MG63 (cell line): ENCODE measurements around the gene OLIG2. TPM values are rescaled to one million over a fixed set of nuclear protein-coding genes. Genes with fewer than 3 reads are reported as not detected.

ENCODE experiments used
- DNase-seq: peaks from one replicate; pipeline ENCODE4 v3.0.0-alpha.2; 2020
- H3K27me3 ChIP-seq: fragments of 250-450 bp; sonication (Bioruptor Pico); 2 replicates; pipeline ENCODE4 v1.5.1; 2020; ENCODE audit warnings: mild to moderate bottlenecking, moderate library complexity
- H3K36me3 ChIP-seq: fragments of 250-450 bp; sonication (Bioruptor Pico); 2 replicates; pipeline ENCODE4 v1.5.1; 2020; ENCODE audit warnings: mild to moderate bottlenecking, moderate library complexity
- H3K4me3 ChIP-seq: fragments of 250-450 bp; sonication (Bioruptor Pico); 2 replicates; pipeline ENCODE4 v1.5.1; 2020; ENCODE audit warnings: mild to moderate bottlenecking, moderate library complexity
- H3K9me3 ChIP-seq: fragments of 250-450 bp; sonication (Bioruptor Pico); 2 replicates; pipeline ENCODE4 v1.5.1; 2020; ENCODE audit warnings: mild to moderate bottlenecking, moderate library complexity
- total RNA-seq: library from RNA; depleted of rRNA; stranded (reverse); fragments of >200 nt; shearing (Covaris generic); gene quantifications from 2 replicates; pipeline ENCODE4 v1.2.3, GENCODE V29; 2014; ENCODE audit warnings: low replicate concordance; rRNA removed

OLIG2 gene
- total RNA-seq = not detected in 2 replicates

DNA sequence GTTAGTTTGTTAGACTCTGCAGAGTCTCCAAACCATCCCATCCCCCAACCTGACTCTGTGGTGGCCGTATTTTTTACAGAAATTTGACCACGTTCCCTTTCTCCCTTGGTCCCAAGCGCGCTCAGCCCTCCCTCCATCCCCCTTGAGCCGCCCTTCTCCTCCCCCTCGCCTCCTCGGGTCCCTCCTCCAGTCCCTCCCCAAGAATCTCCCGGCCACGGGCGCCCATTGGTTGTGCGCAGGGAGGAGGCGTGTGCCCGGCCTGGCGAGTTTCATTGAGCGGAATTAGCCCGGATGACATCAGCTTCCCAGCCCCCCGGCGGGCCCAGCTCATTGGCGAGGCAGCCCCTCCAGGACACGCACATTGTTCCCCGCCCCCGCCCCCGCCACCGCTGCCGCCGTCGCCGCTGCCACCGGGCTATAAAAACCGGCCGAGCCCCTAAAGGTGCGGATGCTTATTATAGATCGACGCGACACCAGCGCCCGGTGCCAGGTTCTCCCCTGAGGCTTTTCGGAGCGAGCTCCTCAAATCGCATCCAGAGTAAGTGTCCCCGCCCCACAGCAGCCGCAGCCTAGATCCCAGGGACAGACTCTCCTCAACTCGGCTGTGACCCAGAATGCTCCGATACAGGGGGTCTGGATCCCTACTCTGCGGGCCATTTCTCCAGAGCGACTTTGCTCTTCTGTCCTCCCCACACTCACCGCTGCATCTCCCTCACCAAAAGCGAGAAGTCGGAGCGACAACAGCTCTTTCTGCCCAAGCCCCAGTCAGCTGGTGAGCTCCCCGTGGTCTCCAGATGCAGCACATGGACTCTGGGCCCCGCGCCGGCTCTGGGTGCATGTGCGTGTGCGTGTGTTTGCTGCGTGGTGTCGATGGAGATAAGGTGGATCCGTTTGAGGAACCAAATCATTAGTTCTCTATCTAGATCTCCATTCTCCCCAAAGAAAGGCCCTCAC is at the start of gene OLIG2:
Gene OLIG2, plus strand, starts transcription at position 447 of the 954 bp plus-strand sequence. CDS start 928 bp downstream, outside the sequence.
- peaks cover 76% of the 10 kb centered on the region for H3K27me3 ChIP-seq

DNA sequence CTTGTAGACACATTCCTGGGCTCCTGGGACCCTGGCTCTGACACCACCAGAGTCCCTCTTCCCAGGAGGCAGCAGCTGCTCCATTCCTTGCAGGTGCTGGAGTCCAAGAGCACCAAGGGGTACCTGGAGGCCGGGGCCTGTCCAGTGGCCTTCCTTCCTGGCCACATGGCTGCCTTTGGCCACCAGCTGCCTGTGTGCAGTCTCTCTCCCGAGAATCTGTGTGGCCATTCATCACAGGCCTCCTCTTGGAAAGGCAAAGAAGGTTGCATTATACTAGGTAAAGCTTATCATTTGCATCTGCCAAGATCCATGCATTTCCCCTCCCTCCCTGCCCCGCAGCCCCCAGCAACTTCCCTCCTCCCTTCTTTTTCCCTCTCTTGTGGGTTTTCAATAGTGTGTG is 48.9 kb upstream of the OLIG2 start:
- no peak overlapping the region for H3K4me3 ChIP-seq
- no peak for DNase-seq
- peaks cover 5% of the 10 kb centered on the region for H3K27me3 ChIP-seq
- no peaks in the 10 kb centered on the region for H3K9me3 ChIP-seq
- H3K36me3 ChIP-seq = no peaks in the 10 kb centered on the region

More for the DNA sequence above, at the start of gene OLIG2:
- DNase-seq = peak; percentile 57
- H3K9me3 ChIP-seq = no peaks in the 10 kb centered on the region
- no peaks in the 10 kb centered on the region for H3K36me3 ChIP-seq
- peak within 1 kb of the TSS; percentile 29 for H3K4me3 ChIP-seq

DNA sequence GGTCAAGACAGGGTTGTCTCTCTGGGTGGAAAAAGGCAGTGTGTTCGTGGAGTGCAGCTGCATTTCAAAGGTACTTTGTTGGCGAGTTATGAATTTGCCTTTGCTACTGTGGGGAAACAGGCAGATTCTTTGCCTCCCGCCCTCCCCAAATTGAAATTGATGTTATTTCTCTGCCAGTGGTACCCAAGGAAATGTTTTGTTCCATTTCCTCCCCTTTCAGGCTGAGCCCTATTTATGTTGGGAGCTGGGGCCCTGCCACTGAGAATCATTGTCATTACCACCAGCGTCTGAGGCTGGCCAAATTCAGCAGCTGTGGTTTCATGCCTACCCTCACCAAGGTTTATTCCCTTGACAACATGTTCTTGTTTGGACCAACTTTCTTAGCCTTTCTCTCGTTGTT is 48.5 kb upstream of the OLIG2 start:
- Histone ChIP-seq H3K9me3 (no peaks in the 10 kb centered on the region), H3K27me3 (peaks cover under 1% of the 10 kb centered on the region), H3K36me3 (no peaks in the 10 kb centered on the region), H3K4me3 (no peak overlapping the region)
- DNase-seq = no peak

DNA sequence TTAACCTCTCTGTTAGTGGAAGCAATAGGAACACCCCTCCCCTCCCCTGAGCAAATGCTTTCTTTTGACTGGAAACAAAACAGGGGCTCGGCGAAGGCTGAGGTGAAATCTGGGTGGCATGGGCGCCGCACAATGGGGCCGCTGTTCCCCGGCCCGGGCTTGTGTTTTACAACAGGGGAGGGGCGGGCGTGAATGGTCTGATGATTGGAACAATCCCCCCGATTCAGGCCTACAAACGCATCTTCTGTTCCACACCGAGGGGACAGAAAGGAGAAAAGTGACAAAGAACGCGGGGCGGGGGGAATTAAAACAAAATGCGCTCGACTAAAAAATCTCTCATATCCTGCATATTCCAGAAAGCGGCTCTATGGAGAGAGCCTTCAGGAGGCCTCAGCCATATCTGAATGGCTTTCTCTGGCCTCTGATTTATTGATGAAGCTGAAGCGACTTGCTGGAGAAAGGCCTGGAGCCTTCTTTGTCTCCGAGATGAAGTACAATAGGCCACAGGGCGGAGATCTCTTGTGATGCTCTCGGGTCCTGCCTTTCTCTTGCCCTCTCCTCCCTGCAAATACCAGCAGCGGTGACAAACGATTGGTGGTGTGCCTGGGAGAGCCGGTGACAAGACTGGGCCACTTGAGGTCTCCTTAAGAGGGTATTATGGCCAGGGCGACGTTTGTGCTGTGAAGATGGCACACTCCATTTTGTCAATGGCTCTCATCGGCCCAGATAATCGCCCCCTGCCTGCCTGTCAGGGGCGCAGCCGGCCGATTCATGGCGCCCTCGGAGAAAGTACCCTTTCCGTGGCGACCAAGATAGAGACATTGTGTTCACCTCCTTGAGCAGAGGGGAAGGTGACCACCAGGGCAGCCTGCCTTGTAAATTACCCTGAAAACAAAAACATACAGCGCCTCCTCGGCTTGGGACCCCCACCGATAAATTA is 47.1 kb upstream of the OLIG2 start:
- no peak for DNase-seq
- no peaks in the 10 kb centered on the region for H3K36me3 ChIP-seq
- no peaks in the 10 kb centered on the region for H3K9me3 ChIP-seq
- H3K27me3 ChIP-seq = no peaks in the 10 kb centered on the region; the same call in 1 of the 2 replicates
- no peak overlapping the region for H3K4me3 ChIP-seq

DNA sequence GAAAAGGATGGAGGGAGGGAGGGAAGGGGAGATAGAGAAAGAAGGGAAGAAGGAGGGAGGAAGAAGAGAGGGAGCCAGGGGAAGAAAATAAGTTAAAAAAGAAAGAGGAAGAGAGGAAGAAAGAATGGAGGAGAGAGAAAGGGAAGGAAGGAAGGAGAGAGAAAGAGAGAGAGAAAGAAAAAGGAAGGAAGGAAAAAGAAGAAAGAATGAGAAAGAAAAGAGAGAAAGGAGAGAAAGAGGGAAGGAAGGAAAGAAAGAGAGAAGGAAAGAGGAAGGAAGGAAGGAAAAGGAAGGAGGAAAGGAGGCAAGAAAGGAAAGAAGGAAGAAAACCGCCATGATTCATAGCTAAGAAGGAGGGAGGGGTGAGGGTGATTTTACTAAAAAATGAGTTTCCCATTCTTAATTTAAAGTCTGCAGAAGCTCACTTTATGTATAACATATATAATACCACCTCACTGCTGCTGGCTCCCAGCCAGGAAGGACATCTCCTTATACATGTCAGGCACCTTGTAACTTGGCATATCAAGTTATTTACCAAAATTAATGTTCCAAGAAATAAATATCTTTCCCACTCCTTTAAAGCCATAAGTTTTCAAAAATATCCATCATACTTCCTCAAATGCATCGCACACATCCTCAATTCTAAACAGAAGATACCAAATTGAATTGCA is 46.0 kb upstream of the OLIG2 start:
- no peaks in the 10 kb centered on the region for H3K36me3 ChIP-seq
- no peaks in the 10 kb centered on the region; the same call in 1 of the 2 replicates for H3K27me3 ChIP-seq
- no peak for DNase-seq
- H3K4me3 ChIP-seq = no peak overlapping the region
- H3K9me3 ChIP-seq = no peaks in the 10 kb centered on the region

DNA sequence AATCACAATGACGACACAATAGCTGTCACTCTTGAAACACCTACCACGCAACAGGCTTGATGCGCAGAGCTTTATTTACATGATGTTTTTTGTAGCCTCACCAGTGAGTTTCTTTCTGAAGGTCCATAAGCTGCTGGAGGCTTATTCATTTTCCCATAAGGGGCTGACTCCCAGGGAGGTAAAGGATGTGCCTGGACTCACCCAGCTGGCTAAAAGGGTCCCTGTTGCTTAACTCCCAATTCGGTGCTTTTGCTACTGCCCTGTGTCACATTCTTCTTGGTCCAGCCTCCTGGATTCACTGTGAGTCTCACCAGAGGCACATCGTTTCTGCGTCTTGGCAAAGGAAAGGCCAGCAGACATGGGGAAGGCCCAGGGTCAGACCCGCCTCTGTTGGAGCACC is 44.6 kb upstream of the OLIG2 start:
- no peaks in the 10 kb centered on the region; the same call in 1 of the 2 replicates for H3K27me3 ChIP-seq
- H3K9me3 ChIP-seq = no peaks in the 10 kb centered on the region
- H3K36me3 ChIP-seq = no peaks in the 10 kb centered on the region
- no peak overlapping the region for H3K4me3 ChIP-seq
- DNase-seq = no peak

DNA sequence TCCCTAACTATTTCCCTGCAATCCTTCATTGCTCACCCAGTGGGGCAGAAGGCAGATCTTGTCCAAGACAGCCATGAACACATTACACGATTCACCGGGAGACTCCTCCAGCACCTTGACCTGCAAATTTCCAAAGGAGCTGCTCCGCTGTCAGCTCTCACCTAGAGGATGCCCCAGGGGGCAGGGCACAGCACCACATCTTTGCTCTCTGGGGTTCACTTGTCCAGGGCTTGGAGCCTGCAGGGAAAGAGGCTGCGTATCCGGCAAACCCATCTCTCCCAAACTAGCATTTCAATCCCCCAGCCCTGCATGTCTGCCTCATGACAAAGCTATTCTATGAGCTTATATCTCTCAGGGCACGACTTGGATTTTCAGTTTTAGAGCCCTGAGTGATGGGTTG is 35.1 kb upstream of the OLIG2 start:
- DNase-seq = no peak
- Histone ChIP-seq H3K4me3 (no peak overlapping the region), H3K27me3 (peaks cover 12% of the 10 kb centered on the region), H3K36me3 (no peaks in the 10 kb centered on the region), H3K9me3 (no peaks in the 10 kb centered on the region)

DNA sequence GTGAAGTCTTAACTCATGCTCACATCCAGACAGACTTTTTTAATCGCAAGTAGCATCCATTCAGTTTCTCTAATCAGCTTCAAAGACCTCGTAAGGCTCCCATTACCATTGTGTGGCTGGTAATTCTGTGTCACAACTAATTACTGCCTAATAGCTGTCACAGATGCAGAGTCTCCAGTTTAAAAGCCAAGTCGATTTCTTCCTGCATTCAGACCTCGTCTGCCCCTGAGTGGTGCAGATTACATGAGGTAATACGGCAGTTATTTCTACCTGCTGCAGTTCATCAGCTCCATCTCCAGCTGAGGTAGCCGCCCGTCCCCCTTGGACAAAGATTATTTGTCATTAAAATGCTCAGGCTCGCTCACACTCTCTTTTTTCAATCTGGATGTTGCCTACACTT is 34.4 kb upstream of the OLIG2 start:
- DNase-seq = no peak
- Histone ChIP-seq H3K4me3 (no peak overlapping the region), H3K27me3 (peaks cover 12% of the 10 kb centered on the region), H3K9me3 (no peaks in the 10 kb centered on the region), H3K36me3 (no peaks in the 10 kb centered on the region)

DNA sequence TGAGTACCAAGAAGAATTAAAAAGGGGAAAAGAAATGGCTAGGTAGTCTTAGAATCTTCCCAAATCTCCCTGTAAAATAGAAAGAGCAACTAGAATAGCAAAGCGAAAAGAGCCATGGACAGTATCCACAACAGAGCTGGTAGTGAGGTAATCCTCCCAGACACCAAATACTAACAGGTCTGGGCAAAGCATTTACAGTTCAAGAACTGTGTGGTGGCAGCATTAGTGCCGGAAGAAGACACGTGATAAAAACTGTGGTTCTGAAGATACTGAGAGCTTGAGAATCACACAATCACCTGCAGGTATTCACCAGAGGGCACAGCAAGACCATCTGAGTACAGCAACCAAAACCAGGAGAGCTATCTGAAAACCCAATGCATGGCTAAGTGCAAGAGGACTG is 31.8 kb upstream of the OLIG2 start:
- Histone ChIP-seq H3K4me3 (no peak overlapping the region), H3K9me3 (no peaks in the 10 kb centered on the region), H3K27me3 (peaks cover 8% of the 10 kb centered on the region), H3K36me3 (no peaks in the 10 kb centered on the region)
- no peak for DNase-seq

DNA sequence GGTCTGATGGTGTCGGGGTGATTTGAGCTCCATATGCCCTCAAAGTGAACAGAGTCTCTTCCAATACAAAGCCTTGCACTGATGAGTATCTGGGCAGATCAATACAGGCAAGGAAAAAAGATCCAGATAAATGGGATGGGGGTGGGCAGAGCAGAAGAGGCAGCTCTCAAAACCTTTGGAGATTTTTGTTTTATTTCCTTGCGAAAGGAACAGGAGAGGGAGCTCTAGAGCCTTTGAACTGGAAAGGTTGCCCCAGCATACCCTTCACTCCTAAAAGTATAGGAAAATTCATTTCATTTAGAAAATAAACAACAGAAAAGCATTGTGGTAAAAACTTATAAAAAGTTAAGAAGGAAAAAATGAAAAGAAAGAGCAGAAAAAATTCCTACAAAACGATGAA is 31.4 kb upstream of the OLIG2 start:
- Histone ChIP-seq H3K9me3 (no peaks in the 10 kb centered on the region), H3K4me3 (no peak overlapping the region), H3K27me3 (peaks cover 8% of the 10 kb centered on the region), H3K36me3 (no peaks in the 10 kb centered on the region)
- DNase-seq = no peak

DNA sequence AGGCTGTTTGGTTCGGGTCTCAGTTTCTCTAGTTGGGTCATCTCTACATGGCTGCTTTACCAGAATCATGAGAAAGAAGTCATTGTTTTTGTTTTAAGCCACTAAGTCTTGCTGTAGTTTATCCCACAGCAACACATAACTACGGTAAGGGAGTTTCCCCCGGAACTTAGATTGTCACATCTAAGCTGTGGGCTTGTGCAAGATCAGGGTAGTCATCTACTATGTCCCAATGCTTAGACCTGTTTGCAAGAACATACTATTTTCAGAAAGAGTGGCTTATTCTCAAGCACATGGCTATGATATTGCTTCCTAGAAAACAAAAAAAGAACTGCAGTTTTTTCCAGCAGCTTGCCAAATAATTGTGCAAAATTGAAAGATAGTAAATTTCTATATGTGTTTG is 18.0 kb upstream of the OLIG2 start:
- DNase-seq = no peak

DNA sequence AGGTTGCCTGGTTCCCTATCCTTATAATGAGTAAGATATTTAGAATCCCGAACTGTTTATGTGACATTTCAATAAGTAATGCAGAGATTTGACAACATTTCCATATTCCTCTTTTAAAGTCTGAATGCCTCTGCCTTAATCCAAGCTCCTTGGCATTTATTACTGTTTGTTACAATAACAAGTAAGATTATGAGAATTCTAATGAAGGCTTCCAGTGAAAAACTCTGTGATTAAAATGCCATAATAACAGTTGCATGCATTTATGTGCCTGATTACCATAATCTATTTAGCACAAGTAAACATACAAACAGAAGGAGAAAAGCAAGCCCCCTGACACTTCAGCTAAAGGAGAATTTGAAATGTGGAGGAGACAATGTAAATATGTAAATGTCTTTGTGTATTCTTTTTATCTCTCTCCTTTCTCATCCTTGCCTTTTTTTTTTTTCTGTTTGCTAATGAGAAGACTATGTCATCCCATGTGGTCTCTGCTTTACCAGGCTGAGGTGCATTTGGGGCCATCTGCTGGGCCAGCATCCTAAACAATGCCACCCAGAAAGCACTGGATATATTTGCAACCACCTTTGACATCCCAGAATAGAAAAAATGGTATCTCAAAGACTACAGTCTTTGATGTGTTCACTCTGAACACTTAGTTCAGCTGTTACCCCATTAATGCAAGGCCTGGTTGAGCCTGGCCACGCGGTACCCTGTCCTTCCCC is 17.2 kb upstream of the OLIG2 start:
- DNase-seq = no peak
- H3K27me3 ChIP-seq = no peaks in the 10 kb centered on the region; the same call in 1 of the 2 replicates
- H3K36me3 ChIP-seq = no peaks in the 10 kb centered on the region
- H3K4me3 ChIP-seq = no peak overlapping the region
- H3K9me3 ChIP-seq = no peaks in the 10 kb centered on the region

More for the DNA sequence above, 18.0 kb upstream of the OLIG2 start:
- no peaks in the 10 kb centered on the region for H3K36me3 ChIP-seq
- H3K4me3 ChIP-seq = no peak overlapping the region
- no peaks in the 10 kb centered on the region; the same call in 1 of the 2 replicates for H3K27me3 ChIP-seq
- no peaks in the 10 kb centered on the region for H3K9me3 ChIP-seq

DNA sequence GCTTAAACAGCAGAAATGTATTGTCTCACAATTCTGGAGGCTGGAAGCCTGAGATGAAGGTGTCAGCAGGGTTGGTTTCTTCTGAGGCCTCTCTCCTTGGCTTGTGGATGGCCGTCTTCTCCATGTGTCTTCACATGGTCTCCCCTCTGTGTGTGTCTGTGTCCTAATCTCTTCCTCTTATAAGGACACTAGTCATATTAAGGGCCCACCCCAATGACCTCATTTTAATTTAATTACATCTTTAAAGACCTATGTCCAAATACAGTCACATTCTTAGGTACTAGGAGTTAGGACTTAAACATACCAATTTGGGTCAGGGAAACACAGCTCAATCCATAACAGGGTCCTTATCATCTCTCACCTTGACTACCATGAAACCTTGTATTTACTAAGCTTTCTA is 14.8 kb upstream of the OLIG2 start:
- H3K36me3 ChIP-seq = no peaks in the 10 kb centered on the region

DNA sequence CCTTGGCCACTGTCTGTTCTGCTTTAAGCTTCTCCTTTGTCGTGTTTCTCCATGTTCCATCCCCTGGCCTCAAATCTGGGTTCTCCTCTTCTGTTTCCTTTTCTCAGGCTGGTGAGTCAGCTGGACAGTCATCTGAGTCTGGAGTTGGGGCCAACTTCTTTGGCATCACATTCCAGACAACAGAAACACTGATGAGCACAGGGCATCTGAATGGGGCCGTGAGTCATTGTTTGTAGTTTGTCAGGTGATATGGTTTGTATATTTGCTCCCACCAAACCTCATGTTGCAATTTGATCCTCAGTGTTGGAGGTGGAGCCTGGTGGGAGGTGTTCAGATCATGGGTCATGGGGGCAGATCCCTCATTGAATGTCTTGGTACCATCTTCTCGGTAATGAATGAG is 14.3 kb upstream of the OLIG2 start:
- DNase-seq = peak; percentile 83
- H3K36me3 ChIP-seq = no peaks in the 10 kb centered on the region
- no peaks in the 10 kb centered on the region; the same call in 1 of the 2 replicates for H3K27me3 ChIP-seq
- no peak overlapping the region for H3K4me3 ChIP-seq
- no peaks in the 10 kb centered on the region for H3K9me3 ChIP-seq

More for the DNA sequence above, 14.8 kb upstream of the OLIG2 start:
- no peaks in the 10 kb centered on the region; the same call in 1 of the 2 replicates for H3K27me3 ChIP-seq
- no peak overlapping the region for H3K4me3 ChIP-seq
- DNase-seq = no peak
- H3K9me3 ChIP-seq = no peaks in the 10 kb centered on the region

DNA sequence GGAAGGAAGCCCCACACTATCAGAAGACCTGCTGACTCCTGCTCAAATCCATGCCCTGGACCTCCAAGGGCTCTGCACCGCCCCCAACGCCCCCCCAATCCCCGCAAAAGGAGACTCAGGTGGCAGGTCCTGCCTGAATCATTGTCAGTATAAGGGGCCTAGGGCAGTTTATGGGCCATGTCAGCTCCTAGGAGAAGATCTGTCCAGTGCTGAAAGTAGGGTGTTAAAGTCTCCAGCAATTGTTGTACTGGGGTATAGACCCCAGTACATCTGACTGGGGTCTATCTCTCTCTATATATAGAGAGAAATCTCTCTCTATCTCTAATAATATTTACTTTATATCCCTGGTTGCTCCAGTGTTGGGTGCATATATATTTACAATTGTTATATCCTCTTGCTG is 12.1 kb upstream of the OLIG2 start:
- Histone ChIP-seq H3K9me3 (no peaks in the 10 kb centered on the region), H3K27me3 (peaks cover 12% of the 10 kb centered on the region; the same call in 1 of the 2 replicates), H3K4me3 (no peak overlapping the region), H3K36me3 (no peaks in the 10 kb centered on the region)
- DNase-seq = no peak

DNA sequence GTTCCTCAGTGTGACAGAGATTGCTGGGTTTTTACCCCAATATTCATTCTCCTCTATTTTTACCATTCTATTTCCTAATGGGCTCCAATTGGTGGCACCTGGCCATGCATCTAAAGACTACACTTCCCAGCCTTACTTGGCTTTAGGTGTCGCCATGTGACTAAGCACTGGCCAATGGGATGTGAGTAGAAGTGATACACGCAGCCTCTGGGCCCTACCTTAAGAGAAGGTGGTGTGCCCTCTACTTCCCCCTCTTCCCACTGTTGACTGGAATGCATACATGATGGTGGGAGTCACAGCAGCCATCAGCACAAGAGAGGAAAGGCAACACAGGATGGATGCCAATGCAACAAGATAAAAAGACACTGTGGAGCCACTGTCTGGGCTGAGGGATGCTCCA is 11.4 kb upstream of the OLIG2 start:
- Histone ChIP-seq H3K9me3 (no peaks in the 10 kb centered on the region), H3K36me3 (no peaks in the 10 kb centered on the region), H3K4me3 (no peak overlapping the region), H3K27me3 (peaks cover 17% of the 10 kb centered on the region)
- no peak for DNase-seq
